IMR-90 (cell line): ENCODE measurements around the gene PIAS3.

Source experiments
- CEBPB ChIP-seq: IDR thresholded peaks from 2 replicates; pipeline ENCODE4 v1.6.1; 2012; ENCODE audit warnings: low read depth, low read length, improper control_type of control experiment
- MAZ ChIP-seq: IDR thresholded peaks from 2 replicates; pipeline ENCODE4 v1.6.1; 2012; ENCODE audit warnings: low read depth, mild to moderate bottlenecking, low read length, improper control_type of control experiment, moderate library complexity, borderline replicate concordance
- NFE2L2 ChIP-seq: fragments of 150-350 bp; IDR thresholded peaks from 2 replicates; pipeline ENCODE4 v1.6.1; 2016; ENCODE audit warnings: low read depth, mild to moderate bottlenecking, low read length
- POLR2A ChIP-seq: IDR thresholded peaks from 2 replicates; pipeline ENCODE4 v1.6.1; 2012; ENCODE audit warnings: mild to moderate bottlenecking, low read depth, low read length
- RAD21 ChIP-seq: IDR thresholded peaks from 2 replicates; pipeline ENCODE4 v1.6.1; 2012; ENCODE audit warnings: low read length, improper control_type of control experiment
- TF ChIP-seq, protein P1 (sequence below): conservative IDR thresholded peaks from 2 replicates; pipeline ENCODE4 v1.5.1; 2012; ENCODE audit warnings: mild to moderate bottlenecking, low read depth, low read length, improper control_type of control experiment

DNA sequence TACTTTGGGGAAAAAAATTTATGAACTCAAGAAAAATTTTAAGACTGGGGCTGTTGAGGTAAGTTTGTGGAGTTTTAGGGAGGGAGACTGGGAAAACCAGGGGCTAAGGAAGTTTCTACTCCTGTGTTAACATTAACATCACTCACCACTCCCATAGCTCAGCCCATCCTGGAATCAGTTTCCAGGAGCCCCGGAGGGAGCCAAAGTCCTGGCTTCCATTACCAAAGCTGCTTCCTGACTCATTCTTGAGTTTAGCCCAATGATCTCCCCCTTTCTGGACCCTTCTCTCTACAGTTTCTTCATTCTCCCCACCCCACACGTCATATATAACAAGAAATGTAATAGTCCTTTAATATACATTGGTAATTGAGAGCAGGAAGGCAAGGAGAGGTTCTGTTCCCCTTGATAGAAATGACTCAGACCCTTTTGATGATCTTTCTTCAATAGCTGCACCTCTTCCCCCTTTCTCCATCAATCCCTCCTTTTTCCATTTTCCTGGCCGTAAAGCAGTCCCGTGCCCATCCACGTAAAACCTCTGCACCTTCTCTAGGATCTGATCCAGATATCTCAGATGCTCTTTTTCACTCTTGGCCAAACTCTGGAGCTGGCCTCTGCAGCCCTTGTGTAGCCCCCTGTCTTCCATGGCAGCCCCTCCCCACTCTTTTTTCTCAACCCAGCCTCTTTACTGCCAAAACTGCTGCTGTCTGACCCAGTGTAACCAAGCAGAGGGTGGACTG lies 4.6 kb upstream of the PIAS3 start:
- TF ChIP-seq, protein P1, sequence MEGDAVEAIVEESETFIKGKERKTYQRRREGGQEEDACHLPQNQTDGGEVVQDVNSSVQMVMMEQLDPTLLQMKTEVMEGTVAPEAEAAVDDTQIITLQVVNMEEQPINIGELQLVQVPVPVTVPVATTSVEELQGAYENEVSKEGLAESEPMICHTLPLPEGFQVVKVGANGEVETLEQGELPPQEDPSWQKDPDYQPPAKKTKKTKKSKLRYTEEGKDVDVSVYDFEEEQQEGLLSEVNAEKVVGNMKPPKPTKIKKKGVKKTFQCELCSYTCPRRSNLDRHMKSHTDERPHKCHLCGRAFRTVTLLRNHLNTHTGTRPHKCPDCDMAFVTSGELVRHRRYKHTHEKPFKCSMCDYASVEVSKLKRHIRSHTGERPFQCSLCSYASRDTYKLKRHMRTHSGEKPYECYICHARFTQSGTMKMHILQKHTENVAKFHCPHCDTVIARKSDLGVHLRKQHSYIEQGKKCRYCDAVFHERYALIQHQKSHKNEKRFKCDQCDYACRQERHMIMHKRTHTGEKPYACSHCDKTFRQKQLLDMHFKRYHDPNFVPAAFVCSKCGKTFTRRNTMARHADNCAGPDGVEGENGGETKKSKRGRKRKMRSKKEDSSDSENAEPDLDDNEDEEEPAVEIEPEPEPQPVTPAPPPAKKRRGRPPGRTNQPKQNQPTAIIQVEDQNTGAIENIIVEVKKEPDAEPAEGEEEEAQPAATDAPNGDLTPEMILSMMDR, result no peak
- no peak for TF ChIP-seq RAD21
- TF ChIP-seq POLR2A, result no peak
- no peak for TF ChIP-seq CEBPB
- TF ChIP-seq NFE2L2, result no peak
- TF ChIP-seq MAZ, result no peak
